Amygdala (tissue), 56 donors: ENCODE data around the gene DCST1.

ENCODE experiments used
- DNase-seq, 56 donors: peaks; one replicate each; lab custom pipeline; 2025; lab: John Stamatoyannopoulos, UW

Gene DCST1

GRCh38 chr1:155000411-155000725 lies 33.3 kb upstream of the DCST1 start:
- DNase-seq, result peak in 9 of 56 donors; percentile 56 to 72 (median 62)

DNA sequence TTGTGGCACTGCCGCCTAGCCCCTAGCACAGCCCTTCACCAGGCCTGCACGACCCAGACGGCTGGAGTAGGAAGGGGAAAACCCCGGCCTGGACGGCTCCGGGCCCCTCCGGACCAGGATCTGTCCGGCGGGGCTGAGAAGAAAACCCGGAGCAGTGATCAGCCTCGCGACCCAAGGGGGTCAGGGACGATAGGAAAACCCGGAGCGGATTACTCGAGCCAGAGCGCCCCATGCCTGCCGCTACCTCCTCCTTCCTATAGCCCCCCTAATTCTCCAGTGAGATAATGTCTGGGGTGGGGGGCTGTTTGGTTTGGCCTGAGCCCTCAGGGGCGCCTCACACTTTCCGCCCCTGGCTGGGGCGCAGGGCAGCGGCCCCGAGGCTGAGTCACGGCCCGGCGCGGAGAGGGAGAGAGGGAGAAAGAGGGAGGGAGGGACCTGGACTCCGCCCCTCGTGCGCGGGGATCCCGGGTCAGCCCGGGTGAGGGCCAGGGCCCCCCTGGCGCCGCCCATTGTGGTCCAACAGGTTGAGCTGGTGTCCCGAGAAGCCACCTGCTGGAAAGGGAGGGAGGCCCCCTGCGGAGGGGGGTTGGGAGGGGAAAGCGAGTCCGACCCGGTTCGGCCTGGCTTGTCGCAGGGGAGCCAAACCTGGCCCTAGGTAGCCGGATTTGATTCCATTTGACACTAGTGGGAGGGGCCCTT lies 32.7 kb upstream of the DCST1 start:
- peak in 53 of 56 donors; percentile 22 to 93 (median 80) for DNase-seq

DNA sequence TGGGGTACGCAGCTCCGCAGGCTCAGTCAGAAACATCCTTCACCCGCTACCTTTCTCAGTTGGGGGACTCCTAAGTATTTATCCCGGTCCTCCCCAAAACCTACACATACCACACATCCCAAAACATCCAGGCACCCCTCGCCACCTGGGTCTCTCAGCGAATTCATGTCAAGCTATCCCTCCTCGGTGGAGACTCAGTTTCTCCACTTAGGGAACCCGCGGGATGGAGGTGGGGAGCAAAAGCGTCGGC lies 32.3 kb upstream of the DCST1 start:
- DNase-seq, result no peak

- peak; percentile 82 to 100 (median 99) for DNase-seq
These were observed 31.8 kb upstream of the DCST1 start for GRCh38 chr1:155001675-155002463.

- DNase-seq, result peak in 27 of 56 donors; percentile 37 to 84 (median 66)
These were observed 31.0 kb upstream of the DCST1 start, which contains the start of gene ZBTB7B for GRCh38 chr1:155002464-155003226. Gene ZBTB7B (plus strand): TSS chr1:155002802. CDS start chr1:155014661, 11,859 bp downstream.

GRCh38 chr1:155003227-155003765 lies 30.3 kb upstream of the DCST1 start:
- DNase-seq, result peak in 20 of 56 donors; percentile 23 to 67 (median 50)

DNA sequence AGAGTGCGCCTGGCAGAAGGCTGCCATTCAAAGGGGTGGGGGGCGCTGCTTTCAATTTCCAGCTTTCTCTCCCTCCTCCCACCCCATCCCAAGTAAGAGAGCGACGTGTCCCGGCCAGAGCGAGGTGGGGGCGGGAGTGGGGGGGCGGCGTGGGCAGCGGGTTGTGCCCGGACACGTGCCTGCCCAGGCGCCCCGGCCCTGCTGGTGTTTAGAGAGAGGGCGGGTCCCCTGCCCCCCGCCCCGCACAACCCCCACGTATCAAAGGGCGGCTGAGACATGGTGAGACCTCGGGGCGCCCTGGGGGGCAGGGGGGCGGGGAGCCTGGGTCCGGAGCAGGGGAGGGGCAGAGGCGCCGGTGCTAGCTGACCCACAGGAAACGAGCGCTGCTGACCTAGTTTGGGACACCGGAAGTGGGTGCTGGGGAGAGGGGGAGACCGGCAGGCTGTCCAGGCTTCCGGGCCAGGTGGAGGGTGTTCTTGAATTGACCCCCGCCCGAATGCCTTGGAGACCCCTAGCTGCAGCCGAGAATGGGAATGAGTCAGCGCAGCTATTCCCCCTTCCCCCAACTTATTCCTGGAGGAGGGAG lies 29.8 kb upstream of the DCST1 start:
- DNase-seq, result peak in 37 of 56 donors; percentile 19 to 81 (median 60)

DNA sequence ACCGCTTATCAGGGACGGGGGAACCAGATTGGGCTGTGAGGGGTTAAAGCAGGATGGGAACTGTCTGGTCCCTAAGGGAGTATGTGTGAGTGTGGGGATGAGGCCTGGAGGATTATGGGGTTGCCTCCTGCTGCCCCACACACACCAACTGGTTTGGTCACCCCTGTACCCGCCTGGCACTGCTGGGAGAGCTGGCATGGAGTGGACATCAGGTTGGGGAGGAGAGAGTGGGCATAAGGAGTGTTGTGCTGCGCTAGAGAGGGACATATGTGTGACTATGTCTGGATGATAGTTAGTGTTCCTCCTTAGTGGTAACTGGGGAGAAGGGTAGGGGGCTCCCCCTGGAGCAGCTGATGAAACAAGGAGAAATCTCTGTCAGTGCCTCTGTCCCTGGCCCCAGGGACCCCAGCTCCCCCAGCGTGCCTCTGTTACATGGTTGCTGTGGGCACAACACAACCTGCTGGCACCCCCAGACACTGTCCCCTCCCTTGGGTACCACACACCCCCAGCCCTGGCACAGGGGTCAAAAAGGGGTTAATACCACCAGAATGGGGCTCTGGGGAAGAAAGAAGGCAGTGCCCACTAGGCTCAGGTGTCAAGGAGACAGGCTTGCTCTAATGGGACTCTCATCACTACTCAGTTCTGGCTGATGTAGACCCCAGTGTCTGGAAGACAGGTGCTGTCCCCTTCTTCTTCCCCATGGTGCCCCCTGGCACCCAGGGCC lies 29.1 kb upstream of the DCST1 start:
- DNase-seq, result peak in 13 of 56 donors; percentile 33 to 70 (median 45)

DNA sequence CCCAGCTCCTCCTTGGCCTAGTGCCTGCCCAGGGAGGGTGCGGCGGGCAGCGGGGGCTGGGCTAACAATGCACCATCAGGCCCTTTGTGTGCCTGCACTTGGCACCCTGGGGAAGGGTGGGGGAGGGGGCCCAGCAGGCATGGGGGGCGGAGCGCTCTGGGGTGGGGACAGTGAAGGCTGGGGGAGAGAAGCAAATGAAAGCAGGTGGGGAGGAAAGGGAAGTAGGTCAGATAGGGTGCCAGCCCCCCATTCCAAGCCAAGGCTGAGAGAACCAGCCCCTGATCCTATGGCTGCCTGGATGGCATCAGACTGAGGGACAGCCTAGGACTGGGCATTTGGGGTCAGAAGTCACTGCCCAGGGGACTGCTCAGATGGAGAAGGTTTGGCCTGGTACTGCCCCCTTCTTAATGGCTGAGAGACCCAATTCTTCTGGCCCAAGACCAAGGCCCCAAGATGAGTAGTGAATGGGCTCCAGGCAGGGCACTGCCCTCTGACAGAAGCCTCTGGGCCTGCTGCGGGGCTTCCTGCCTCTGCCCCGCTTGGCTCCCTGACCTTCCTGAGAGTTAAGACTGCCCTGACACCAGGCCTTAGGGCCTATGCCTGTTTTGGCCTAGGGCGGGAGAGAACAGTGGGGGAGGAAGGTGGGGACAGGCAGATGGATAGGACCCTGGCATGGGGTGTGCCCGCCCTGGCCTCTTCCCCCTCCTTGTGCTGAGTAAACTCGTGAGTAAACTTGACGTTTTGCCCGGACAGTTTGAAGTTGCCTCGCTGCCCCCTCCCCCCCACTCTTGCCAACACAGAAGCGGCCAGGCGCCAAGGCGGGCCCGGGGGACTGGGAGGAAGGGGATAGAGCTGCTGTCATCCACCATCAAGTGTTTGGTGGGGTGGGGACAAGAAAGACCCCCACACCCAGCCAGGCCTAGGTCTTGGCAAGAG lies 28.3 kb upstream of the DCST1 start:
- peak in 51 of 56 donors; percentile 29 to 85 (median 66) for DNase-seq

GRCh38 chr1:155006601-155007101 lies 27.0 kb upstream of the DCST1 start:
- DNase-seq, result peak in 16 of 56 donors; percentile 9 to 56 (median 30)

- DNase-seq, result peak in 40 of 56 donors; percentile 12 to 79 (median 48)
These were observed 26.3 kb upstream of the DCST1 start for GRCh38 chr1:155007251-155007828.

- DNase-seq, result peak in 4 of 56 donors; percentile 12 to 62 (median 39)
These were observed 25.3 kb upstream of the DCST1 start for GRCh38 chr1:155008015-155008941.

GRCh38 chr1:155009221-155009711 lies 24.4 kb upstream of the DCST1 start:
- no peak for DNase-seq

GRCh38 chr1:155009742-155010141 lies 23.9 kb upstream of the DCST1 start:
- DNase-seq, result no peak

DNA sequence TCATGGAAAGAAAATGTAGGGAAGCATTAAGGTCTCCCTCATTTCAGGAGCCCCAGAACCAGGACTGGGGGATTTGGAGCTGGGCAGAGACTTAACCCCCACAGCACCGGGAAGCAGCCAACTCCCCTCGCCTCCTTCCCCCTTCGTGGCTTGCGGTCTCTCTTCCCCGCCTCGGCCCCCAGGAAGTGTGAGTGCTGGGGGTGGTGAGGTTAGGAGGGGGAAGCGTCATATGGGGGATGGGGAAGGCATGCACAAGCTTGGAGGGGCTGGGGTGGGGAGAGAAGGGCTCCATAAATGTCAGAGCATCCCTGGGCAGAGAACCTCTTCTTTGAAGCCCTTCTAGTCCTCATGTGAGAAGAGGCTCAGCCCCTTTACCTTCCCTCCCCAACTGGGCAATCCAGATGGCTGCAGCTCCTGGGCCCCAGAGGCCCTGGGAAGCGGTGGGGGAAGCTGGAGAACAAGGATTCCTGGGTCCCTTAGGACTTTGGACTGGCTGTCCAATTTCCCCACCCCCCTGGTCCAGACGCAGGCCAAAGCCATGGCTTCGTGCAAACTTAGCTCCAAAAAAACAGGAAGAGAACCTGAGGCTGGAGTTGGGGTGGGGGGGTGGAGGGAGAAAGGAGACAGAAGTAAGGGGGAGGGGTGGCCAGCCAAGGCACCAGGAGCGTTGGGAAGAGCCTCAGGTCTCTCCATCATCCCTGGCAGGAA lies 23.3 kb upstream of the DCST1 start:
- DNase-seq, result peak in 1 of 56 donors; percentile 8

DNA sequence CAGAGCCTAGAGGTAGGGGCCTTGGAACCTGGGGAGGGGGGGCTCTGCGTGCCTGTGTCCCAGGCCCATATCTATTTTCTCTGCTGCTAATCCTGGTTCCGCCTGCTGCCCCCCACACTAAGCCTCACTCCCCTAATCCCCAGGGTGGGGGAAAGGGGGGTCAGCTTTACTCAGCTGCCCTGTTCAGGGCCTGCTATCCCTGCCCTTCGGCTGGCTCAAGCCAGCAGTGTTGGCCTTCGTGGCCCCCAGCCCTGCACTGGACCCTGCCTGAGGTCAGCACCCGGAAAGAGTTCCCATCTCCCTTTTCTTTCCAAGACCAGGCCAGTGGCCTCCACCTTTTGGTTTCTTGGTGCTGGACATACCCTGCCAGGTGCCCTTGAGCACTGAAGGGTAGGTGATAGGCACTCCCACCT lies 22.6 kb upstream of the DCST1 start:
- DNase-seq, result no peak
